ENCODE measurements around the gene MITD1. TPM values are rescaled to one million over a fixed set of nuclear protein-coding genes. Genes with fewer than 3 reads are reported as not detected.
A peak's percentile ranks its signal among the peaks of the same experiment; 100 is the strongest.

Gene MITD1
- total RNA-seq (10 to 100 TPM; 14.4 to 48.1 (median 24.2) TPM), polyA plus RNA-seq (10 to 100 TPM; 42.7 to 70.1 (median 51.1) TPM)
- long read RNA-seq, donor 1, transcript MITD1-201 (7 exons, 939 nt) = major isoform, 10 of 20 reads
- long read RNA-seq, donor 1, partial matches to known transcripts = 5 of 20 reads
- long read RNA-seq, donor 1, other reads (novel, unspliced or antisense) = 0 of 20 reads
- long read RNA-seq, donor 2, partial matches to known transcripts = 0 of 6 reads
- long read RNA-seq, donor 2, other reads (novel, unspliced or antisense) = 0 of 6 reads
- long read RNA-seq, donor 3, partial matches to known transcripts = 0 of 2 reads
- long read RNA-seq, donor 3, other reads (novel, unspliced or antisense) = 0 of 2 reads
- long read RNA-seq, donor 4, partial matches to known transcripts = 4 of 12 reads
- long read RNA-seq, donor 4, other reads (novel, unspliced or antisense) = 6 of 12 reads
- long read RNA-seq, donor 5, transcript MITD1-201 (7 exons, 939 nt) = major isoform, 12 of 22 reads
- long read RNA-seq, donor 5, partial matches to known transcripts = 1 of 22 reads
- long read RNA-seq, donor 5, other reads (novel, unspliced or antisense) = 8 of 22 reads
- long read RNA-seq, donor 6, transcript MITD1-201 (7 exons, 939 nt) = major isoform, 6 of 14 reads
- long read RNA-seq, donor 6, partial matches to known transcripts = 5 of 14 reads
- long read RNA-seq, donor 6, other reads (novel, unspliced or antisense) = 3 of 14 reads
- long read RNA-seq, donor 7, partial matches to known transcripts = 0 of 2 reads
- long read RNA-seq, donor 7, other reads (novel, unspliced or antisense) = 0 of 2 reads
- long read RNA-seq, donor 8, transcript MITD1-201 (7 exons, 939 nt) = major isoform, 8 of 9 reads
- long read RNA-seq, donor 8, partial matches to known transcripts = 0 of 9 reads
- long read RNA-seq, donor 8, other reads (novel, unspliced or antisense) = 0 of 9 reads
- long read RNA-seq, donor 9, transcript MITD1-201 (7 exons, 939 nt) = major isoform, 7 of 45 reads
- long read RNA-seq, donor 9, partial matches to known transcripts = 21 of 45 reads
- long read RNA-seq, donor 9, other reads (novel, unspliced or antisense) = 15 of 45 reads
- long read RNA-seq, donor 10, partial matches to known transcripts = 0 of 2 reads
- long read RNA-seq, donor 10, other reads (novel, unspliced or antisense) = 0 of 2 reads

DNA sequence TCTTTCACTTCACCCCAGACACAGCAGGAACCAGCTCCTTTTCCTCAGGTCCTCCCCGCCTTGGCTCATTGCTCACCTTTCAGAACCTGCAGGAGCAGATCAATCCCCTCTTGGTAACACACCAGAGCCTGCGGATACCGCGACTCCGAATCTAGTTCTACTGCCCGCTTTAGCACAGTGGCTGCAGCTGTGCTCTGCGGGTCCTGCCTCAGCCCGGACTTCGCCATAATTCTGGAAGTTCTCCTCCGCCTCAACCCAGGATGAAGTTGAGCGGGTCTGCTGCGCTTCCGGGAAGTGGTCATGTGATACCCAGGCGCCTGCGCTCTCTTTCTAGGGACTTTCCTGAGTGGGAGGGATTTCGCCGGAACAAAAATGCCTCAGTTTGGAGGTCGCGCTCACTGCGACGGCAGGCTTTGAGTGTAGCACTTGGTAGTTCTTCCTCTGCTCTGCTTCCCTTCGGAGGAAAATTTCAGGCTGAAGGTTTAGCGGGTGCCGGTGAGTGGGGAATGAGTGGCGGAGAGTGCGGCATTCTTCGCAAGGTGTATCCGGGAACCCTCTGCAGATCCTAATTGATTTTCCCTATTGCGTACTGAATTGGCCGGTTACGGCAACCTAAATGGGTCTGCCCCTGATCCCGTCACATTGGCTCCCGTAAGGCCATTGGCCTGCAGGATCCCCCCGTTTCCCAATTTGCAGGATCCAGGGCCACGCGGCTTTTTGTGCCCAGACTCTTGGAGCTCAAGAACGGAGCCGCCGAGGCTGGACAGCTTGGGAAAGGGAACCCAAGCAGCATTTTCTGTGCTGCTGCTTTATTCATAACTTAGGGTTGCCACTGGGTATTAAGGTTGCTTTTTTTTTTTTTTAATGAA lies at the start of gene MITD1, which contains the start of gene MRPL30:
Gene MITD1, minus strand, starts transcription at position 304 of the 869 bp plus-strand sequence. Its CDS starts 77 bp downstream, at position 227.
Gene MRPL30, plus strand, starts transcription at position 430 of the 869 bp plus-strand sequence. CDS start 5,020 bp downstream, outside the sequence.
- WGBS, 4 donors = 0 to 1% (median 0%) methylated on average over 29 to 39 of the region's 39 CpGs
- peaks cover 22 to 44% of the 10 kb centered on the region in 2 donors for H3K4me1 ChIP-seq (replicated peaks in 1 of 2)
- intact Hi-C loops (cut with DNase I) = loop anchor here in 1 of 2 donors (10.0 kb wide), 1 partner anchor 154 kb away; the partner anchor contains the start of genes EIF5B and TXNDC9
- H3K9me3 ChIP-seq (replicated peaks in 1 of 3) = no peaks in the 10 kb centered on the region
- H3K4me3 ChIP-seq = peak within 1 kb of the TSS; percentile 45 to 80 (median 59)
- DNase-seq = peak; percentile 90 to 98 (median 95)
- H3K27ac ChIP-seq = peak within 1 kb of the TSS; percentile 15 to 90 (median 68)
- no peaks in the 10 kb centered on the region for H3K36me3 ChIP-seq (replicated peaks in 1 of 2)
- no peaks in the 10 kb centered on the region for H3K27me3 ChIP-seq
- peak; percentile 65 to 84 for TF ChIP-seq POLR2A (IDR thresholded peaks at IDR 0.05)
- TF ChIP-seq, protein P1, sequence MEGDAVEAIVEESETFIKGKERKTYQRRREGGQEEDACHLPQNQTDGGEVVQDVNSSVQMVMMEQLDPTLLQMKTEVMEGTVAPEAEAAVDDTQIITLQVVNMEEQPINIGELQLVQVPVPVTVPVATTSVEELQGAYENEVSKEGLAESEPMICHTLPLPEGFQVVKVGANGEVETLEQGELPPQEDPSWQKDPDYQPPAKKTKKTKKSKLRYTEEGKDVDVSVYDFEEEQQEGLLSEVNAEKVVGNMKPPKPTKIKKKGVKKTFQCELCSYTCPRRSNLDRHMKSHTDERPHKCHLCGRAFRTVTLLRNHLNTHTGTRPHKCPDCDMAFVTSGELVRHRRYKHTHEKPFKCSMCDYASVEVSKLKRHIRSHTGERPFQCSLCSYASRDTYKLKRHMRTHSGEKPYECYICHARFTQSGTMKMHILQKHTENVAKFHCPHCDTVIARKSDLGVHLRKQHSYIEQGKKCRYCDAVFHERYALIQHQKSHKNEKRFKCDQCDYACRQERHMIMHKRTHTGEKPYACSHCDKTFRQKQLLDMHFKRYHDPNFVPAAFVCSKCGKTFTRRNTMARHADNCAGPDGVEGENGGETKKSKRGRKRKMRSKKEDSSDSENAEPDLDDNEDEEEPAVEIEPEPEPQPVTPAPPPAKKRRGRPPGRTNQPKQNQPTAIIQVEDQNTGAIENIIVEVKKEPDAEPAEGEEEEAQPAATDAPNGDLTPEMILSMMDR (IDR thresholded peaks at IDR 0.05) = no peak

DNA sequence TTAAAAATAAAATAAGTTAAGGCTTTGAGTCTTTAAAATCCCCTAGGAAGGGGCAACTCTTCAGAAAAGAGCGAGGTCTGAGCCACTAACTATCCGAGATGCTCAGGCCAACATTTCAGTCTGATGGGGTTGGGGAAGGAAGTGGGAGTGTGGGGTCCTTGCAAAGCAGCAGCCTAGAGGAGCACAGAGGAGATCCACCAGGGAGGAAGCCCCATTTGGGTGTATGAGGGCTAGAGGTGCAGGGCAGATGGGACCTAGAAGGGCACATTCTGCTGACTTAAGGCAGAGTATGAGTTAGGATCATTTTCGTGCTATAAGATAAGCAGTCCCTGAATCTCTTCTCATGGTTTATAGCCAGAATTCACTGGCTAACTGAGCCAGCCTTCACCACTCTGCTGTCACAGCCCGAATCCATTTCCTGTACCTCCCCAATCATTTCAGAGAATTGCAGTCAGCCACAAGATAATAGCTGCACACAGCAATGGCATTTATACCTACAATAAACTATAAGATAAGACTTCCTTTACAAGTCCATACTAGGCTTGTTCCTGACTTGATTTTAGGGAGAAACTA lies 37.2 kb upstream of the MITD1 start:
- TF ChIP-seq POLR2A (IDR thresholded peaks at IDR 0.05) = no peak
- TF ChIP-seq, protein P1 (IDR thresholded peaks at IDR 0.05) = no peak
- Histone ChIP-seq H3K27ac (no peak overlapping the region), H3K9me3 (replicated peaks in 1 of 3) (no peaks in the 10 kb centered on the region), H3K36me3 (replicated peaks in 1 of 2) (no peaks in the 10 kb centered on the region), H3K27me3 (no peaks in the 10 kb centered on the region), H3K4me3 (no peak overlapping the region), H3K4me1 (replicated peaks in 1 of 2) (no peaks in the 10 kb centered on the region)
- intact Hi-C loops (cut with DNase I) = no loop called here
- no peak for DNase-seq
- WGBS, 4 donors = 85 to 87% (median 85%) methylated on average over 4 of the region's 4 CpGs

DNA sequence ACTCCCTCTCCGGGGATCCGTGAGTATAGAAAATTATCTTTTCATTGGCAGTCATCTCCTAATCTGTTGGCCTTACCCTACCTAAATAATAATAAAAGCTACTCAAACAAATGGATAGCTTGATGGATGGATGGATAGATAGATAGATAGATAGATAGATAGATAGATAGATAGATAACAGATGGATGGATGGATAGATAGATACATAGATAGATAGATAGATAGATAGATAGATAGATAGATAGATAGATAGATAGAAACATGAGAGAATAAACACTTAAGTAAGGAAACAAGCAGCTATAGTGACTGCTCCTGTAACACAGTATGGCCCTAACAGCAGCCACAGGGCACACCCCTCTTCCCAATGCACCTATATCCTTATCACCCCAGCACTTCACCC lies 35.2 kb upstream of the MITD1 start:
- H3K27ac ChIP-seq = no peak overlapping the region

More for the DNA sequence above, 35.2 kb upstream of the MITD1 start:
- Histone ChIP-seq H3K27me3 (no peaks in the 10 kb centered on the region), H3K4me3 (no peak overlapping the region), H3K36me3 (replicated peaks in 1 of 2) (no peaks in the 10 kb centered on the region), H3K4me1 (replicated peaks in 1 of 2) (no peaks in the 10 kb centered on the region), H3K9me3 (replicated peaks in 1 of 3) (no peaks in the 10 kb centered on the region)
- WGBS, 4 donors = 93 to 100% (median 97%) methylated on average over 2 of the region's 2 CpGs
- intact Hi-C loops (cut with DNase I) = no loop called here
- no peak for DNase-seq
- TF ChIP-seq POLR2A (IDR thresholded peaks at IDR 0.05) = no peak
- TF ChIP-seq, protein P1 (IDR thresholded peaks at IDR 0.05) = no peak

All from adrenal gland (tissue), 19 donors.